GM19468 (cell line): ENCODE measurements around the gene NAA20.

Source experiments
- ATAC-seq: cut with Tn5 transposase; IDR thresholded peaks from one replicate; pipeline ENCODE4 v1.9.1; 2021; ENCODE audit warnings: mild to moderate bottlenecking, moderate library complexity, moderate number of reproducible peaks; ENCODE audit not compliant: unreplicated experiment; ENCODE audit errors: extremely low read depth

The NAA20 gene

DNA sequence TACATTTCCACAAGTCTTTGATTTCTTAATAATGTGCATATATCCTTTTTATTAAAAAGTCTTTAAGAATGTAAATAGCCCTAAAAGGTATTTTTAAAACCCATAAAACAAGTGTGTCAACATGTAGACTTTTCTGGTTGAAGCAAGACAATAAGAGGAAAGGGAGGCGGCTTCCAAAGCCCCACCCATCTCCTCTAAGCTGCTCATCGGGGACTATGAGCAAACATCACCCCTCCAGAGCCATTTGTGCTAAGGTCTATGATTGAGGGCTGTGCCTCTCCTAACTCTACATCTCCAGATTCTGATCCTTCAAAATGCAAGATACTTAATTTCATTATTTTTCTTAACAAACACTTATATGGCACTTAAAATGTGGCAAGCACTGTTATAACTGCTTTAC is 2.5 kb upstream of the NAA20 start:
- no peak for ATAC-seq

DNA sequence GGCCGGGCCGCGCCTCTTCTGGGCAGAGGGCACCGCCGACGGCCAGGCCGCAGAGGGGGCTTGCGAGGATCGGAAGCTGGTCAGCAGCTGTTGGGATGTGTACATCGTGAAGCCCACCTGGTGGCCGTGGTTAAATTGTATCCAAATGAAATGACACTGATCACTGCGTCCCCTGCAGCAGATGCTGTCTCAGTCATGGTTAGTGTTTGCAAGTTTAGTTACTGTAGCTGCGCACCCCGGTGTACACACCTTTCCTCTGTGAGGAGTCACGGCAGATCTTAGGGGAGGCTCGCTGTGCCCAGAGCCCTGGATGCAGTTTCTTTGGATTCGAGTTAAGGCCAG is 653 bp downstream of the NAA20 start:
- no peak for ATAC-seq

DNA sequence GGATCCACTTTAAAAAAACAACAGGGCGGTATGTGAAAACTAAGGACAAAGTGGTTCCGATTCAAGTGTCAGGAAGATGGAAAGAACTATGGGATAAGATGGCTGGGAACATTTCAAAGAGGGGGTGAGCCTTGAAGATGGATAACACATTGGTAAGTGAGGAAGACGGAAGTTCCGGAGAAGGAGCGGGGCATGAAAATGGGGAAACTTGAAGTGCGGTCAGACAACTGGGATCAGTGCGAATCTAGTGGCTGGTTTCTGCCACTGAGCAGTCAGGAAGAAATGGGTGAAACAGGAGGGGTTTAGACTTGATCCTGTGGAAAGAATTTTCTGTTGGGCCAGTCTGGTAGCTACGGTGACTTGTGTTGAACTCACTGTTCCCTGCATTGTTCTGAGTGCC is 1.2 kb downstream of the NAA20 start:
- ATAC-seq, result no peak

DNA sequence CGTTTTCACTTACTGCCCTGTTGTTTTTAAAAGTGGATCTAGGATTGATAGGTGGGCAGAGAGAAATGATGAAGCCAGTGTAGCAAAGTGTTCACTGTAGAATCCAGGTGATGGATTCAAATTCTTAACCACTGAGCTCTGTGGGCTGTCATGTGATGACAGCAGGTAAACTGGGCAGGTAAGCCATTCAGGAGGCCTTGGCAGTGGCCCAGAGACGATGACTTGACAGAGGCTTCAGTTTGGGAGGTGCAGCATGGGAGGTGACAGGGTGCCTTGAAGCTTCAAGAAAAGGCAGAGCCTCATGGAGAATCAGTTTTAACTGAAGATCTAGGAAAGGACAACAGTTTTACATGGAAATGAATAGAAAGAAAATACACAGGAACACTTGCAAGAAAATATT is 2.0 kb downstream of the NAA20 start:
- no peak for ATAC-seq

DNA sequence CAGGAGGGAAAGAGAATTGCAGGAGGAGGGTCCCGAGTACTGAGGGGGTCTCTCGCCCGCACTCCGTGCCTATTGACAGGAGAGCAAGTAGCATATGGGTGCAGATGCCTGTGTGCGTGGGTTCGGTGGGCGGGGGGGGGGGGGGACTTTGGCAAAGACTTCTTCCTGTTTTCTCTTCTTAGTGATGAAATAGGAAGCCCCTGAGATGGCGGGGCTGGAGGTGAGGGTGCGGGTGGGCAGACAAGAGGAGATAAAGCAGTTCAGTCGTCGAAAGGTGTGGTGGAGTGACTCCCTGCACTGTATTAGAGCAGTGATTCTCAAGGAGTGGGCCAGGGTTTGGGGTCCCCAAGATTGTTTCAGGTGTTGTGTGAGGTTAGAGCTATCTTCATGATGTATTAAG is 3.7 kb downstream of the NAA20 start:
- ATAC-seq, result no peak

DNA sequence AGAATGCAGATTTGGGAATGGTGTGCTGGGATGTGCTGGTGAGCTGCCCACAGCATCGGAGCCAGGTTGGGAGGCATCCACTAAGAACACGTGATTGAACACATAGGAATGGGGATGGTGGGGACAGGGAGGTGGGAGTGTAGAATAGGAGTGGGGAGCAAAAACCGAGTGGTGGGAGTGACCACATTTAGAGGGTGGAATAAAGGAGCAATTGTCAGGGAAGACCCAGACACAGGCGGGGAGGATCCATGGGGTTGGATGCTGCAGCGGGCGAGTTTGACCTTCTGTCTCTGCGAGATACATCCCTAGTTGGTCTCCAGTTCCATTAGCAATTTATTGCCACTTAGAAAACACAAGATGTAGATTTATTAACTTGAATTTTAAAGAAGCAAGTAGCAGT is 4.7 kb downstream of the NAA20 start:
- no peak for ATAC-seq

DNA sequence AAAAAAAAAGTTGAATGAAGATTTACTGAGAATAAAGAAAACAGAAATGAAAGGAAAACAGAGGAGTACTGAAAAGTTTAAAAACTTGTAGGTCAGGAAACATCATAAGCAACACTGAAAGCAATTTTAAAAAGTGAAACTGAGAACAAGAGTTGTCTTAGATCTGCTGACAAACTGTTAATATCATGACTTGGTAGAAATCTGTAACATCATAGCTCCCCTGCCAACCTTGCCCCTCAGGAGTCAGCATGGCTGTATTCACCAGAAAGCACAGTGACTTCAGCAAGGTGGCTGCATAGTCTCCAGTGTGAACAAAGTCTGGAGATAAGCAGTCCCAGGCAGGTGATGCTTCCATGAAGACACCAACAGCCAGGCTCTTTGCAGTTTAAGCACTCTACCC is 5.3 kb downstream of the NAA20 start:
- ATAC-seq, result peak; percentile 41

DNA sequence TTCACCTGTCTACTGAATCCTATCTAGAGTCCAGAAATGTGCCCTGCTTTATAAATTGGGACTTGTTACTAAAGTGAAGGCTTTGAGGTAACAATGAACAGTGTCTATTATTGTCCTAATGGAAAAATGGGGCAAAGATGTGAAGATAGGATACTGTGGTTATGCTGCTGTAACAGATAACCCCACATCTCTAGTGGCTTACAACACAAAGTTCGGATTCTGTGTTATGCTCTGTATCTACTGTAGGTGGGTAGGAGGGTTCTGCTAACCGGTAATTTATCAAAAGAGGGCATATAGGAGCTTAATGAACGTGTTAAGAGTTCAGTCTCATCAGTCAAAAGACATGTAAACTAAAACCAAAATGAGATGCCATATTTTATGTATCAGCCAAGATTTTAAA is 6.2 kb downstream of the NAA20 start:
- ATAC-seq, result no peak

DNA sequence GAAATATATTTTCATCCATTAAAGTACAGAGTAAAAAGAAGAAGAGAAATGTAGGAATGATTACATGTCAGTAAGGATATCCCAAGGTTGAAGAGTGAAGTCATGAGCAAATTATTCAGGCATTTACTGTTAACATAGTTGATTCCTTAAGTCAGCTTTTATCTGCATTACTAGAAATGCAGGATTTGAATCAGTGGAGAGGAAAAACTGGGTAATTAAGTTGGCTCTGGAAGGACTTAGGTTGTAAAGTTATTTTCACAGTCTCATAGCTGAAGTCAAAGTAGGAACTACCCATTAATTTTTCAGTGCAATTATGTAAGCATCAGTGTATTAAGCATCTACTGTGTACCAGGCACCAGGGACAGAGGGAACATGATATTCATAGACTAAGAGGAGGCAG is 7.8 kb downstream of the NAA20 start:
- ATAC-seq, result no peak

DNA sequence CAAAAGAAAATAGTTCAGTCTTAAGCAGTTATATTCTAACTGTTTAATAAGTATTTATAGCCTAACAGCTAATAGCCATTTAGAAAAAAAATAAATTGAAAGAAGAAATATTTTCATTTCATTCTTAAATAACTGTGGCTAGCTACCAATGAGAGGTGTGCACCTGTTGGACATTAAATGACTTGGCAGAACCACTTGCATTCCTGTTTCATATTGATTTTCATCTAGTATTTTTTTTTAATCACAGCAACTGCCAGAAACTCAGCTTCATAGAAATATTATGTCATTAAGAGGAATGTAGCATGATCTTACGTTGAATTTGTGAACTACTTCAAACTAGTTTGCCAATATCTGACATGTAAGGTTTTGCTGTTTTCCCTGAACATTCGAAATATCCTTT is 10.1 kb downstream of the NAA20 start:
- ATAC-seq, result no peak

DNA sequence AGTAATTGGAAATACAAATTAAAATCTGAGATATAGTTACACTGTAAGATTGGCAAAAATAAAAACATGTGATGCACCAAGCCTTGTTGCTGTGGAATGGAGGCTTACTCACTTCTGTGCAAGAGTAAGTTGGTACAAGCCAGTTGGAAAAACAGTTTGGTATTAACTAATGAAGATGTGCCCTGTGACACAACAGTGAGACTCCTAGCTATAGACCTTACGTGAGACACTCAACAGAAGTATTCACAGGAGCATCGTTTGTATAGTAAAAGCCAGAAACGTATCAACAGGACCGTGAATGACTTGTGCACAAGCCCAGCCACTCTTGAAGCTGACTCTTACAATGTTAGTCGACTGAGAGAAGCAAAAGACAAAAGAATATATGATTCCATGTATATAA is 14.6 kb downstream of the NAA20 start:
- no peak for ATAC-seq

DNA sequence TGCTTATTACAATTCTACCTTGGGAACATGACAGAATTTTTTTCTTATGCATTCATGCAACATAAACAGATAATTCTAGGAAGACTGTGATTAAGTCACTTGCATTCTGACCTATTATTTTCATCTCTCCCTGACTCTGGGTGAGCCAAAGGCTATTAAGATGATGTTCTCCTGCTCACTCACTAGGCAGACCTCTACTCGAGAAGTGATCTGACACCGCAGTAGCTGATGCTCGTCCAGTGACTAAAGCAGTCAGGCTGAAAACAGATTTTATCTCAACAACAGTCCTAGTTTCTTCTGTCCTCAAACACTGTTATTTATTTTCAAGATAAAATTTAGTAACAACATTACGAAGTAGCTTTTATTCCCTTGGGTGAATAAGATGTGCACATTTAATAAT is 17.3 kb downstream of the NAA20 start:
- no peak for ATAC-seq

DNA sequence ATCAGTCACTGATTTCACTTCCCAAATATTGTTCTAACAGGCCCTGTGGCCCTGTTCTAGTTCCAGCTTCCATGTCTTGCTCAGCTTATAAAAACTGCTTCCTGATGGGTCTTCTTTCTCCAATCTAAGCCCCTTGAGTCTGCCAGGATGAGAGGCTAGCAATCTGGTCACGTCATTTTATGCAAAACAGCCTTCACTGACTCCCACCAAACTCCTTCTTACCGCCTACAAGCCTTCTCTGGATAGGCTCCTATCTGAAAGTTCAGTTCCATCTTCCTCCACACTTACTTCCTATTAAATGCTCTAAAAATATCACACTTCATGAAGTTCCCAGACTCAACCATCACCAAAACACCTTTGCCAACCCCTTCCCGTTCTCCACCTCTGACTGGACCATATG is 19.6 kb downstream of the NAA20 start:
- ATAC-seq, result no peak

DNA sequence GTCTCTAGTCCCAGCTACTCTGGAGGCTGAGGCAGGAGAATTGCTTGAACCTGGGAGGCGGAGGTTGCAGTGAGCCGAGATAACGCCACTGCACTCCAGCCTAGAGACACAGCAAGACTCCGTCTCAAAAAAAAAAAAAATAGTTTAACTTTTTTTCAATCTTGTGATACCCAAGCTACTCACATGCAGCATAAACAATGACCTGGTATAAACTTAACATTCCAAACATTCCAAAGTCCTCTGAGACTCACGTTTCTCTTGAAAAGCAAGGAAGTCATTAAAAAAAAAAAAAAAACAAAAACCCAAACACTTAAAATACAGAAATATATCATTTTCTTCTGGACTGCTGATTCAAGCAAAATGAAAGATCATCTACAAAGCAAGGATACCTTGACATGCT is 20.8 kb downstream of the NAA20 start:
- no peak for ATAC-seq

DNA sequence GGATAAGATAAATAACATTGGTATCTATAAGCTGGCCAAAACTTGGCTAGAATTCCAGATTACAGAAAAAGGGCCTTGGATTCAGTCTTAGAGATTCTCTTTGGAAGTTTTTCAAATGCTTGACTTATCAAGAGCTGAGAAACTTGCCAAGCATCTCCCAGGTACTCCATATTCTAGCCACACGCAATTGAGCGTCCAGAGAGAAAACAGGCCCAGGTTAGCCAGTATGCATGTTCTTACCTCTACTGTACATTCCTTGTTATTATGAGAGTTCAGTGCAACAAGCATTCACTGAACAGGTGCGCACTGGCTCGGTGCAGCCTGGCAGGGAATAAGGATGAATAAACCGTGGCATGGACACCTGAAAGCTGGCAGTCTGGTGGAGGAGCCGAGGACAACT is 21.4 kb downstream of the NAA20 start:
- ATAC-seq, result no peak

DNA sequence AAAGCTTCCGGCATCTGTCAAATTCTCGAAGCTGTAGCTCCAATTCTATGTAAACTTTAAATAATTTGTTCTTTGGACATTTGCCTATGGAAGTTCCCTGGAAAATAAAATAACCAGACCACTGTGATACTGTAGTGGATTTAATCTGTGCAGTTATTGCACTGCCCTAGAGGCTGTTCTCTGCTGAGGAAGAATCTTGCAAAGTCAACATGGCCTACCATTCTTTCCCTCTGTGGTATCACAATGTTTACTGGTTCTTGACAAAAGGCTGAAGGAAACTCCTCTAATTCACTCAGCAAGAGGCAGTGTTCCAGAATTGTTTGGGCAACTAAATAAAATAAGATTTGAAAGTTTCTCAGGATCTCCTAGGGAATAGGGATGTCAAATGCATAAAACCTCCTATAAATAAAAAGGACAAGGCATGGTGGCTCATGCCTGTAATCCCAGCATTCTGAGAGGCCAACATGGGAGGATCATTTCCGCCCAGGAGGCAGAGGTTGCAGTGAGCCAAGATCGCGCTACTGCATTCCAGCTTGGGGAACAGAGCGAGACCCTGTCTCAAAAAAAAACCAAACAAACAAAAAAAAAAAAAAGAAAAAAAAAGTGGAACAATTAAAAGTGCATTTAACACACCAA is 22.7 kb downstream of the NAA20 start:
- ATAC-seq, result no peak

DNA sequence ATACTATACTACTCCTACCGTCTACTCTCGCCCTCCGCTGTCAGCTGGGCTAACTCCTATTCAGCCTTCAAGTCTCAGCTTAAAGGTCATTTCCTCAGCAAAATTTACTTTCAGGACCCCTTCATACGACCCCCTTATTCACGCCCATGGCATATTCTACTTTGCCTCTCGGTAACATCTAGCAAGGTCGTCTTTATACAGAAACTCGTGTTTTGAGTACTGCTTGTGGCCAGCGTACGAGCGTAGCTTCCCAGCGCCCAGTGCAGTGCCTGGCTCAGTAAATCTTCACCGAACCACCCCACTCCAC is 34.6 kb downstream of the NAA20 start:
- no peak for ATAC-seq

DNA sequence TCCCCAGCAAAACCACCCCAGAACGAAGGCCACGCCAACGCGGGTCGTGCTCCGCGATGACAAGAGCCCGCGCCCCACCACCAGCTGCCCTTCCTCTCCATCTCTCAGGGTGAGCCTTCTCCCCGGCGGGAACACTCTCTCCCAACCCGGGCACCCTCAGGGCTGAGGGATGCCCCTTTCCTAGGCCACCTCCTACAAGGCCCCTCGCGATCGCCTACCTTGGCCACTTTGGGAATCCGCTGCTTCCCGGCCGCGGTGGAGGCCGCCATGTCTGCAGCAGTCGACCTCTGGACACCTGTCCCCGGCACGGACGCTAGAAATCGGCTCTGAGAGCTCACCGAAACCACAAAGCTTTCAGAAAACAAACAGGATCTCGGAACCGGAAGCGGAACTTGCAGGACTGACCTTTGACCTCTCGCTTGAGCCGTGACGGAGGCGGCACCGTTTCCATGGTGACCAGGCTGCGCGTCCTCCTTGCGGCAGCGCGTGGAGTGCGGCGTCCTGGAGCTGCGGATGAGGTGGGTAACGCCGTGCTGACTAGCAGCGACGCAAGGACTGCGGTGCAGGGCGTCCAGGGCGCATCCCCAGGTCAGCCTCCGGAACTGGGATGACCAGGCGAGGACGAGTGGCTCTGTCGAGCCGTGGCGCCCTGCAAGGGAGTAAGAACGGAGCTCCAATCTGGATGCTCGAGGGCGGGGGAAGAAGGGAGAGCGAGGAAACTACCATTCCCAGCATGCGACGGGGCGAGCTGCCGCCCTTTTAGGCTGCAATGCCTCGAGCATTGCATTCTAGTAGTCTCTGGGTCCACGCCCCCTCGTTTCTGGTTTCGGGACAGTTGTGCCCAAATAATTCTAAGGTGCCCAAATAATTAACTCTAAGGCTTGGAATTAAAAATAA is 35.2 kb downstream of the NAA20 start, which contains the start of the genes CFAP61 and CRNKL1:
Gene CFAP61 (plus strand): TSS at position 459 of the 897 bp plus-strand sequence. CDS start 4,122 bp downstream, outside the sequence.
Gene CRNKL1 (minus strand): TSS at position 393 of the 897 bp plus-strand sequence. CDS start 124 bp downstream, at position 269.
- ATAC-seq, result peak; percentile 89

DNA sequence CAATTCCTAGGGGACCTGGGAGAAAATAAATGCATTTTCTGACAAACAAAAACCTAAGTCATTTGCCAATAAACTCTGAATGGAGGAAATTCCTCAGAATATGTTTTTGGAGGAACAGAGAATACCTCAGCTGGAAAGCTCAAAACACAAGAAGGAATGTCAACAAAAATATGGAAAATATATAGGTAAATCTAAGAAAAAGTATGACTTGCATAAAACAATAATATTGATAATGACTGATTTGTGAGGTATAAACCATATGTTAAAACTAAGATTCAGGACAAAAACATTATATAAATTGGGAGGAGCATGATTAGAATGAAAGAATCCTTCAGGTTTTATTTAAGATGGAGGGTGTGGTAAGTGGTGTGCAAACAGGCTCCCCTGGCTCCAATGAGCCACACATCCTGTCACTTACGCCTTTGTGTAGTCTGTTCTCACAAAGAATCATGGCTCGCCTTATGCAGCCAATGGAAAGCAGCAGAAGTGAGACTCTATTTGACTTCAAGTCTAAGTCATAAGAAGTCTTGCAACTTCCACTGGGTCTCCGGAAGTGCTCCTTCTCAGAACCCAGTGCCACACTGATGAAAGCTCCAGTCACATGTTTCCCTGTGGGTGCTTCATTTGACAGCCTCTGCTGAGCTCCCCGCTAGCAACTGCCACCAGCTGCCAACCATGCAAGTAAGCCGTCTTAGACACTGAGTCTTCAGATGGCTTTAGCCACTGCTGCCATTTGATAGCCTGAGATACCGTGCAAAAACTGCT is 43.3 kb downstream of the NAA20 start:
- ATAC-seq, result no peak

DNA sequence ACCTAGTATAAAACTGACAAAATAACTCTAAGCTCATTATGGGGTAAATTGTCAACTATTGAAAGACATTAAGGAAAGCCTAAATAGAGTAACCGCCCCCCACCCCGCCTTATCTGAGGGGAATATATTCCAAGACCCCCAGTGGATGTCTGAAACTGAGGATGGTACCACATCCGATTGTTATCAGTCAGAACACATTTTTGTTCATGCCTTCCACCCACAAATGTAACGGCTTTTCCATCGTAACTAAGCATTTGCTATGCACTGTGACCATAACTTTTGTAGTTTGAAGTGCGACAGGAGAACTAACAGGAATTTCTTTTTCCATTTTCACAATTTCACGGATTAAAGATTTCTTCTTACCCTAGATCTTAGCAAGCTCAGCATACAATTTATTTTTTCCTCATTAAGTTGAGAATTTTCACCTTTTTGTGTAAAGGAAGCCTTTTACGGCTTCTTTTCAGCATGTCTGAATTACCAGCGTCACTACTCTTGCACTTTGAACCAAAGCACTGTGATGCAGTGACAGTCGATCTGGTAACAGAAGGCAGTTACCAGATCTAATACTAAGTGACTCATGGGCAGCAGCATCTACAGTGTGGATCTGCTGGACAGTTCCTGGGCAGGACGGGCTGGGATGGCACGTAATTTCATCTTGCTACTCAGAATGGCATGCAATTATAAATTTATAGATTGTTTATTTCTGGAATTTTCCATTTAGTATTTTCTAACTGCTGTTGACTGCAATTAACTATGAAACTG is 47.0 kb downstream of the NAA20 start:
- ATAC-seq, result no peak
